CD8-positive, alpha-beta memory T cell (primary cell): ENCODE results near the gene CACNA1S. TPM values are rescaled to one million over a fixed set of nuclear protein-coding genes. Genes with fewer than 3 reads are reported as not detected.

ENCODE experiments used
- CTCF ChIA-PET: fragments of 350-600 bp; sonication (Branson Sonifier 250); formaldehyde crosslinking; loops from one replicate; lab custom pipeline; 2021; ENCODE audit warnings: antibody characterized with exemption; lab: Charles Lee
- POLR2A ChIA-PET: fragments of 350-600 bp; sonication (Branson Sonifier 250); formaldehyde crosslinking; loops from one replicate; lab custom pipeline; 2021; ENCODE audit warnings: antibody characterized with exemption; lab: Charles Lee
- DNase-seq, 5 donors: peaks; one replicate each; pipeline versions ENCODE4 v3.0.0 to v3.0.0-alpha.2; 2020 to 2022; ENCODE audit warnings: mixed read lengths in 1 of 5
- H3K27ac ChIP-seq: one replicate; pipeline ENCODE4 v1.7.0; 2013; ENCODE audit warnings: low read depth, mild to moderate bottlenecking, low read length, moderate library complexity
- H3K27me3 ChIP-seq: 2 replicates; pipeline ENCODE4 v1.7.0; 2013; ENCODE audit warnings: low read length, mild to moderate bottlenecking; ENCODE audit not compliant: insufficient read depth, poor library complexity, severe bottlenecking
- H3K36me3 ChIP-seq: 2 replicates; pipeline ENCODE4 v1.7.0; 2013; ENCODE audit warnings: mild to moderate bottlenecking, low read length, moderate library complexity; ENCODE audit not compliant: insufficient read depth
- H3K4me1 ChIP-seq: 2 replicates; pipeline ENCODE4 v1.7.0; 2013; ENCODE audit warnings: mild to moderate bottlenecking, low read length, moderate library complexity; ENCODE audit not compliant: insufficient read depth
- H3K4me3 ChIP-seq: 2 replicates; pipeline ENCODE4 v1.7.0; 2013; ENCODE audit warnings: mild to moderate bottlenecking, low read length
- H3K9me3 ChIP-seq: 2 replicates; pipeline ENCODE4 v1.7.0; 2013; ENCODE audit warnings: mild to moderate bottlenecking, low read length
- H3K27ac Mint-ChIP-seq, 8 donors: one replicate each; pipeline ENCODE4 v1.8.0; 2020 to 2021; ENCODE audit warnings: mixed read lengths in 8 of 8, mild to moderate bottlenecking in 6 of 8, inconsistent platforms in 3 of 8, moderate library complexity in 3 of 8
- H3K27me3 Mint-ChIP-seq, 2 donors: one replicate each; pipeline ENCODE4 v1.8.0; 2020 to 2021; ENCODE audit warnings: mixed read lengths in 2 of 2, mild to moderate bottlenecking in 1 of 2, moderate library complexity in 1 of 2
- H3K36me3 Mint-ChIP-seq, 3 donors: one replicate each; pipeline ENCODE4 v1.8.0; 2020 to 2021; ENCODE audit warnings: mixed read lengths in 3 of 3, inconsistent platforms in 1 of 3, mild to moderate bottlenecking in 1 of 3
- H3K4me1 Mint-ChIP-seq, 3 donors: one replicate each; pipeline ENCODE4 v1.8.0; 2020 to 2021; ENCODE audit warnings: mixed read lengths in 3 of 3, inconsistent platforms in 1 of 3, mild to moderate bottlenecking in 1 of 3
- H3K4me3 Mint-ChIP-seq, 7 donors: one replicate each; pipeline ENCODE4 v1.8.0; 2020 to 2021; ENCODE audit warnings: mixed read lengths in 7 of 7, mild to moderate bottlenecking in 6 of 7, moderate library complexity in 4 of 7, inconsistent platforms in 2 of 7
- H3K9me3 Mint-ChIP-seq, 5 donors: one replicate each; pipeline ENCODE4 v1.8.0; 2020 to 2022; ENCODE audit warnings: mixed read lengths in 5 of 5, mild to moderate bottlenecking in 3 of 5, moderate library complexity in 2 of 5, inconsistent platforms in 1 of 5
- polyA plus RNA-seq: library from polyadenylated mRNA; unstranded; fragments of 300-500 nt; fragmentation: Illumina TruSeq; gene quantifications from one replicate; pipeline ENCODE4 v1.2.3, GENCODE V29; 2021
- total RNA-seq, 2 experiments: library from RNA; stranded (reverse); gene quantifications; one replicate each; pipeline ENCODE4 v1.2.3, GENCODE V29; 2021

The CACNA1S gene
- total and polyA plus RNA-seq, 3 experiments from 2014 or later: not detected

DNA sequence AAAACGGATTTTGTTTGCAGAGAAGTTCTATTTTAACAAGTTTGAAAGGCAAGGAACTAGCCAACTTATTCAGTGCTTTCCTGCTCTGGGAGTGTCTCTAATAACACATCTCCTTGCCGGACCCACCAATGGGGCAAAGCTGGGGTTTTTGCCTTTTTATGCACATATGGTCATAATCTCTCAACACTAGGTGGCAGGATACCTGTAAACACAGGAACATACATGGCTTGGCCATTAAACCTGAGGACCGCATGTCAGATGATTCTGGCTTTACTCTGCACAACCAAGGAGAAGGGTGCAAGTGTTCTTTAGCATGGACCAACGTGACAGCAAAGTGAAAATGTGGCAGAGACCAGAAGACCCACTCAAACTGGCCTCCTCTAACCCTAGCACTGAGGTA is 37.2 kb upstream of the CACNA1S start:
- H3K27me3 Mint-ChIP-seq: peaks cover 0 to 2% of the 10 kb centered on the region in 2 donors
- H3K9me3 ChIP-seq: no peaks in the 10 kb centered on the region
- H3K4me1 Mint-ChIP-seq: peaks cover 12 to 21% (median 18%) of the 10 kb centered on the region in 3 donors
- ChIA-PET POLR2A (no interaction called here), CTCF (interaction anchor here (1.0 to 1.6 kb wide), 2 partner anchors 18 to 74 kb away, joined by 3 to 4 read pairs; no protein-coding TSS in a partner anchor)
- H3K4me1 ChIP-seq: peaks cover 16% of the 10 kb centered on the region
- H3K36me3 ChIP-seq: peaks cover 5% of the 10 kb centered on the region
- H3K4me3 ChIP-seq: no peak overlapping the region
- no peak for DNase-seq
- H3K36me3 Mint-ChIP-seq: peaks cover under 1 to 68% (median 19%) of the 10 kb centered on the region in 3 donors
- no peak overlapping the region for H3K27ac ChIP-seq
- H3K27ac Mint-ChIP-seq: no peak overlapping the region
- H3K27me3 ChIP-seq: no peaks in the 10 kb centered on the region
- peak overlapping the region in 1 of 7 donors; percentile 24 for H3K4me3 Mint-ChIP-seq
- no peaks in the 10 kb centered on the region for H3K9me3 Mint-ChIP-seq

DNA sequence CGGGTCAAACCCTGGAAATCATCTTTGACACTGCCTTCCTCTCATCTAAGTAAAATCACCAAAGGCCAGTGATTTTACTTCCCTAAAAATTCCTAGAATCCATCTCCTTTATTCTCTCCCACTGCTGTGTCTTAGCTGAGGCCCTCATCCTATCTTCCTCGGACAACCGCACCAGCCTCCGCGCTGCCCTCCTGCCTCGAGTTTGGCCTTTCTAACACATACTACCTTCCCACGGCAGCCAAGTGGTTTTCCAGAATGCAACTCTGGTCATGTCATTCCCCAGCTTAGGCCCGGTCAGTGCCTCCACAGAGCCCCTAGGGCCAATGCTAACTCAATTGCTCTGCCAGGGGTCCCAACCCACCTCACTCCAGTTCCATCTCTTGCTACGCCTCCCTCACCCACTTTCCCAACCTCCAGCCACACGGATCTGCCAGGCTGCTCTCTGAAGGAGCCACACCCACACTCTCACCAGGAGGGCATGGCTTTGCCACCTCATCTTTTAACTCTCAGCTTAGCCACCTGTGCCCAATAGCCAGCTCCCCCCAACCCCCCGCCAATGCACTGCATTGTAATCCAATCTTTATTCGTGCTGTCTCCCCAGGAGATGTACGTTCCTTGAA is 35.3 kb upstream of the CACNA1S start:
- H3K36me3 Mint-ChIP-seq: peaks cover 8 to 83% (median 27%) of the 10 kb centered on the region in 3 donors
- ChIA-PET POLR2A (no interaction called here), CTCF (no interaction called here)
- peaks cover 12% of the 10 kb centered on the region for H3K36me3 ChIP-seq
- peaks cover 0 to 2% of the 10 kb centered on the region in 2 donors for H3K27me3 Mint-ChIP-seq
- peak in 1 of 5 donors; percentile 31 for DNase-seq
- H3K27ac ChIP-seq: no peak overlapping the region
- H3K4me1 ChIP-seq: peaks cover 2% of the 10 kb centered on the region
- H3K9me3 Mint-ChIP-seq: no peaks in the 10 kb centered on the region
- no peak overlapping the region for H3K27ac Mint-ChIP-seq
- no peak overlapping the region for H3K4me3 Mint-ChIP-seq
- H3K4me1 Mint-ChIP-seq: peaks cover 1 to 7% (median 2%) of the 10 kb centered on the region in 3 donors
- H3K4me3 ChIP-seq: no peak overlapping the region
- H3K27me3 ChIP-seq: no peaks in the 10 kb centered on the region
- no peaks in the 10 kb centered on the region for H3K9me3 ChIP-seq

DNA sequence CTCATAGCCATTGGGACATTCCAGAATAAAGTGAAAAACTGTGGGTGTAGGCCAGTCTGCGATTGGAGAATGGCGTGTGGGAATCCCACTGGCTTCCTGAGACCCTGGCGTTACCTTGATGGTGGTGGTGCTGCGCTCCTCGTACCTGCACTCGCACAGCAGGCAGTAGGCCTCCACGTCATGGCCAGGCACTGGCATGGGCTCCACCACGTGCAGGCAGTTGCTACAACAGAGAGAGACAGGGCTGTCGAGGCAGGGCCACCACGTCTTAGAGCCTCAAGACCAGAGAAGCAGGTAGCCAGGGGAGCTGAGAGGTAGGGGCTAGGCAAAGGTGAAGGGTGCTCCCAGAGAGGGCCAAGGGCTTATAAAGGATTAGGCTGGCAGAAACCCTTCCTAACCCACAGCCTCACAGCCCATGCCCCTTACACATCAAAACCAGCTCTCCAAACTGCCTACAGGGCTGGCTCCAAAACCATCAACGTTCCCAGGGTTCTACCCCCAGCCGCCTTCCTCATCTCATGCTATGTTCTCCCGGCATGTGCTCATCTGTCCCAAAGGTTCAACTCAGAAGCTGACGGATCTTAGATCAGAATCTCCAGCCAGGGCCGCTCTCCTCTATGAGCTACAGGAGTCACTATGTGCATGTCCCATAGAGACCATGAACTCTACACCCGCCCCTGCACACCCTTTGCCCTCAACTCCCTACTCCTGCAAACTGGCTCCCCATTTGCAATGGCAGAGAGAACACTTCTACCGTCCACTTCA is 34.6 kb upstream of the CACNA1S start:
- CTCF ChIA-PET: no interaction called here
- no peaks in the 10 kb centered on the region for H3K4me1 ChIP-seq
- DNase-seq: peak in 1 of 5 donors; percentile 19
- H3K27ac ChIP-seq: no peak overlapping the region
- Mint-ChIP-seq H3K4me3 (no peak overlapping the region), H3K27me3 (peaks cover 0 to 2% of the 10 kb centered on the region in 2 donors), H3K36me3 (peaks cover 8 to 88% (median 31%) of the 10 kb centered on the region in 3 donors), H3K4me1 (peaks cover 0 to 3% (median 0%) of the 10 kb centered on the region in 3 donors), H3K27ac (no peak overlapping the region), H3K9me3 (no peaks in the 10 kb centered on the region)
- POLR2A ChIA-PET: no interaction called here
- no peak overlapping the region for H3K4me3 ChIP-seq
- peaks cover 15% of the 10 kb centered on the region for H3K36me3 ChIP-seq
- H3K27me3 ChIP-seq: no peaks in the 10 kb centered on the region
- H3K9me3 ChIP-seq: no peaks in the 10 kb centered on the region

DNA sequence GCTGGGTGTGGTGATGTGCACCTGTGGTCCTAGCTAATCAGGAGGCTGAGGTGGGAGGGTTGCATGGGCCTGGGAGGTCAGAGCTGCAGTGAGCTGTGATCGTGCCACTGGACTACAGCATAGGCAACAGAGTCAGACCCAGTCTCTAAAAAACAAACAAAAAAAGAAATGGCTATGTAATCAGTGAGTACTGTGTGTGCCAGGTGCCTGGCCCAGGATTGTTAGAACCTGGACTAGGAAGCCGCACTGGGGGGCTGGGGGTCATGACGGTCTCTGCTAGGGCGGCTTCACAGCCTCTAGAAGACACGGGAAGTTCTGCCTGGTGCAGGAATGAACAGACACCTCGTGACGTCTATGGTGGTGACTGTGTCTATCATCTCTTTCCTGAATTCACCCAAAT is 33.6 kb upstream of the CACNA1S start:
- DNase-seq: no peak
- Histone ChIP-seq H3K36me3 (peaks cover 19% of the 10 kb centered on the region), H3K4me3 (no peak overlapping the region), H3K27me3 (no peaks in the 10 kb centered on the region), H3K27ac (no peak overlapping the region), H3K9me3 (no peaks in the 10 kb centered on the region), H3K4me1 (no peaks in the 10 kb centered on the region)
- POLR2A ChIA-PET: no interaction called here
- Mint-ChIP-seq H3K9me3 (no peaks in the 10 kb centered on the region), H3K4me1 (no peaks in the 10 kb centered on the region), H3K27me3 (no peaks in the 10 kb centered on the region), H3K4me3 (no peak overlapping the region), H3K36me3 (peaks cover 8 to 89% (median 28%) of the 10 kb centered on the region in 3 donors), H3K27ac (no peak overlapping the region)
- CTCF ChIA-PET: no interaction called here

DNA sequence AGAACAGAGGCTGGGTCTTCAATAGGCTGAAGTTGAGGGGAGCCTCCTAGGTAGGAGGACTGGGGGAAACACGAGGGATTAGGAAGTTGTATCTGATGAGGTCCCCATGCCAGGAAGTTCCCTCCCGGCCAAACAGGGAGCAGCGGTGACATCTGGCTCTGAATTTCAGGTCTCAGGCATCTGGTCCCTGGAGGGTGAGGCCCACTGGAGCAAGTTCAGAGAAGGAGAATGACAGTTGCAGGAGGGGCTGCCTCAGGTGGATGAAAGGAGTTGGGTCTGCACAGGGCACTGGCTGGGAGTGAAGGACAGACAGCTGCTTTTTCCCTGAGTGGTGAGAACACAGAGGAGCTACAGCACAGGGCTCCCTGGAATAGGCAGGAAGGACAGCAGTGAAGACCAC is 32.9 kb upstream of the CACNA1S start:
- Histone ChIP-seq H3K9me3 (no peaks in the 10 kb centered on the region), H3K27me3 (no peaks in the 10 kb centered on the region), H3K27ac (no peak overlapping the region), H3K4me1 (no peaks in the 10 kb centered on the region), H3K4me3 (no peak overlapping the region), H3K36me3 (peaks cover 19% of the 10 kb centered on the region)
- no peak overlapping the region for H3K4me3 Mint-ChIP-seq
- ChIA-PET CTCF (no interaction called here), POLR2A (no interaction called here)
- H3K27me3 Mint-ChIP-seq: no peaks in the 10 kb centered on the region
- no peaks in the 10 kb centered on the region for H3K9me3 Mint-ChIP-seq
- peak in 1 of 5 donors; percentile 38 for DNase-seq
- H3K36me3 Mint-ChIP-seq: peaks cover 8 to 90% (median 27%) of the 10 kb centered on the region in 3 donors
- H3K27ac Mint-ChIP-seq: peak overlapping the region in 1 of 8 donors; percentile 11
- no peaks in the 10 kb centered on the region for H3K4me1 Mint-ChIP-seq

DNA sequence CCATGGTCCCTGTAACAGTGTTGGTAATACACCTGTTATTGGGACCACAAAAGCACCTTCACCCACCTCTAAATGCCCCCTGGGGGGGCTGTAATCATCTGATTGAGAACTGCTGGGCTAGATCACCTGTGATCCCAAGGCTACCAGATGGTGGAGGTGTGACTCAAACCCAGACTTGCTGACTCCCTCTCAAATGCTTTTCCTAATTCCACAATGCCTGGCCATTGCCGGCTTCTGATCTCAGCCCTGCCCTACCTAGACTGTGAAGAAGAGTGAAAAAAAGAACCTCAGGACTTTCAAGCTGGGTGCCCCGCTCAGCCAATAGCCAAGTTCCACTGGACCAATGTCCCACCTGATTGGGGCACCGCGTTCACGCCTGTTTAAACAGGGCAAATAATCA is 32.5 kb upstream of the CACNA1S start:
- H3K9me3 ChIP-seq: no peaks in the 10 kb centered on the region
- peaks cover 19% of the 10 kb centered on the region for H3K36me3 ChIP-seq
- Mint-ChIP-seq H3K27ac (peak overlapping the region in 1 of 8 donors; percentile 11), H3K27me3 (no peaks in the 10 kb centered on the region), H3K9me3 (no peaks in the 10 kb centered on the region), H3K4me1 (no peaks in the 10 kb centered on the region), H3K4me3 (no peak overlapping the region), H3K36me3 (peaks cover 8 to 90% (median 27%) of the 10 kb centered on the region in 3 donors)
- no peak overlapping the region for H3K27ac ChIP-seq
- H3K4me1 ChIP-seq: no peaks in the 10 kb centered on the region
- H3K27me3 ChIP-seq: no peaks in the 10 kb centered on the region
- ChIA-PET POLR2A (no interaction called here), CTCF (no interaction called here)
- no peak overlapping the region for H3K4me3 ChIP-seq
- DNase-seq: no peak

DNA sequence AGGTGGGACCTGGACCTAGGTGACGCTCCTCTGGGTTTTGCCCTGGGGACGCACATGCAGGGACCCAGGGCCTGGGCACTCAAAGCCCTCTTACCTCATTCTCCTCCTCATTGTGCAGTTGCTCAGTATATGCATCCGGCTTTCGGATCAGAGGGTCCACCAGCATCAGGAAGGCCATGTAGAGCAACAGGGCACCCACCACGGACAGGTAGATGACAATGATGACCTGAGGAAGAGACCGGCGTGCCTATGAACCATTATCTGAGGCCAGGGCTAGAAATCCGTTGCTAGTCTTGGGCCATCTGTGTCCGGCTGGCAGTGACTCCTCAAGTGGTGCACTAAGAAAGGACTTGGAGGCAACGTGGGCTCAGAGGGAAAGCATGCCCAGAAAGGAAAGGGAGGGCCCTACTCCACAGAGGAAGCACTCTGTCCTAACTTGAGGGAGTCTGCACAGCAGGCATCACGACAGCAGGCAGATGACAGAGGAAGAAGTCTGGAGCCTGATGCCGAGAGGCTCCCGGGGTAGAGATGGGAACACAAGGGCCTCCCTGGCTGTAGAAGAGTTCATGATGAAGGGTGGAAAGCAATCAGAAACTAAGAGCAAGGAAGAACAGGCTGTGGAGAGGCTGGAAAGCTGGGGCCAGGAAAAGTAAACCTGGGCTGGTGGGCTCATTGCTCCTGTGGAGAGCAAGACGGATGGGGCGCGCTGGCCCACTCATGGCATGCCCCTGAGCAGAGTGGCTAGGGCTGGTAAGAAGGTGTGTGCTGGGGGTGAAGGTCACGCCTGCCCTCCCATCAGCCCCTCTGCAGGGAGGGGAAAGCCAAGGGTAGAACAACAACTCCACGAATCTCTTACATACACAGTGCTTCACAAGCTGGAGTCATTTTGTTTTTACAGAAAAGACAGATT is 31.8 kb upstream of the CACNA1S start:
- Histone ChIP-seq H3K4me1 (no peaks in the 10 kb centered on the region), H3K9me3 (no peaks in the 10 kb centered on the region), H3K36me3 (peaks cover 17% of the 10 kb centered on the region), H3K4me3 (no peak overlapping the region), H3K27me3 (no peaks in the 10 kb centered on the region), H3K27ac (no peak overlapping the region)
- ChIA-PET POLR2A (no interaction called here), CTCF (no interaction called here)
- peaks cover 8 to 89% (median 27%) of the 10 kb centered on the region in 3 donors for H3K36me3 Mint-ChIP-seq
- peak overlapping the region in 2 of 8 donors; percentile 51 for H3K27ac Mint-ChIP-seq
- no peaks in the 10 kb centered on the region for H3K4me1 Mint-ChIP-seq
- DNase-seq: peak in 1 of 5 donors; percentile 38
- H3K4me3 Mint-ChIP-seq: no peak overlapping the region
- no peaks in the 10 kb centered on the region for H3K9me3 Mint-ChIP-seq
- H3K27me3 Mint-ChIP-seq: no peaks in the 10 kb centered on the region
